ENCODE data around the gene ITGA11. TPM values are rescaled to one million over a fixed set of nuclear protein-coding genes. Genes with fewer than 3 reads are reported as not detected.
A peak's percentile ranks its signal among the peaks of the same experiment; 100 is the strongest.

The ITGA11 gene
- total RNA-seq, 1 donor from 2014 or later: 193 TPM

GRCh38 chr15:68391121-68391520, 40.8 kb downstream of the ITGA11 start:
- FAIRE-seq: no peak
- H3K9ac ChIP-seq (ENCODE audit: low read length): no peak overlapping the region
- TF ChIP-seq CTCF (IDR thresholded peaks at IDR 0.05; ENCODE audit: insufficient read depth, low read depth, low read length) (no peak), EZH2 (IDR thresholded peaks at IDR 0.05; ENCODE audit: insufficient read depth, low read length) (no peak)
- H3K79me2 ChIP-seq (ENCODE audit: insufficient read depth, low read length): peaks cover 86% of the 10 kb centered on the region
- H3K4me1 ChIP-seq (ENCODE audit: insufficient read depth, low read length): peaks cover 30% of the 10 kb centered on the region
- Mint-ChIP-seq H3K27ac (ENCODE audit: unreplicated experiment) (no peak overlapping the region), H3K9me3 (ENCODE audit: unreplicated experiment) (peaks cover 13% of the 10 kb centered on the region), H3K4me3 (ENCODE audit: unreplicated experiment) (peak overlapping the region; percentile 47), H3K27me3 (ENCODE audit: low read depth, unreplicated experiment) (no peaks in the 10 kb centered on the region), H3K4me1 (ENCODE audit: low read depth, unreplicated experiment) (peaks cover 23% of the 10 kb centered on the region), H3K36me3 (ENCODE audit: low read depth, unreplicated experiment) (peaks cover 30% of the 10 kb centered on the region)
- H3K9me3 ChIP-seq (ENCODE audit: insufficient read depth, low read depth, low read length): no peaks in the 10 kb centered on the region
- no peaks in the 10 kb centered on the region for H3K36me3 ChIP-seq (ENCODE audit: insufficient read depth, low read length)
- no peak for DNase-seq (ENCODE audit: low read depth)
- H3K4me2 ChIP-seq (ENCODE audit: low read length): peak overlapping the region; percentile 51
- no peaks in the 10 kb centered on the region for H3K27me3 ChIP-seq (ENCODE audit: insufficient read depth, low read length)
- no peak overlapping the region for H2AFZ ChIP-seq (ENCODE audit: low read depth, low read length)
- peak overlapping the region; percentile 88 for H3K27ac ChIP-seq (ENCODE audit: low read depth, low read length)
- H3K4me3 ChIP-seq (ENCODE audit: insufficient read depth, low read depth, low read length): no peak overlapping the region
- H4K20me1 ChIP-seq (ENCODE audit: insufficient read depth, low read length): peaks cover 26% of the 10 kb centered on the region

DNA sequence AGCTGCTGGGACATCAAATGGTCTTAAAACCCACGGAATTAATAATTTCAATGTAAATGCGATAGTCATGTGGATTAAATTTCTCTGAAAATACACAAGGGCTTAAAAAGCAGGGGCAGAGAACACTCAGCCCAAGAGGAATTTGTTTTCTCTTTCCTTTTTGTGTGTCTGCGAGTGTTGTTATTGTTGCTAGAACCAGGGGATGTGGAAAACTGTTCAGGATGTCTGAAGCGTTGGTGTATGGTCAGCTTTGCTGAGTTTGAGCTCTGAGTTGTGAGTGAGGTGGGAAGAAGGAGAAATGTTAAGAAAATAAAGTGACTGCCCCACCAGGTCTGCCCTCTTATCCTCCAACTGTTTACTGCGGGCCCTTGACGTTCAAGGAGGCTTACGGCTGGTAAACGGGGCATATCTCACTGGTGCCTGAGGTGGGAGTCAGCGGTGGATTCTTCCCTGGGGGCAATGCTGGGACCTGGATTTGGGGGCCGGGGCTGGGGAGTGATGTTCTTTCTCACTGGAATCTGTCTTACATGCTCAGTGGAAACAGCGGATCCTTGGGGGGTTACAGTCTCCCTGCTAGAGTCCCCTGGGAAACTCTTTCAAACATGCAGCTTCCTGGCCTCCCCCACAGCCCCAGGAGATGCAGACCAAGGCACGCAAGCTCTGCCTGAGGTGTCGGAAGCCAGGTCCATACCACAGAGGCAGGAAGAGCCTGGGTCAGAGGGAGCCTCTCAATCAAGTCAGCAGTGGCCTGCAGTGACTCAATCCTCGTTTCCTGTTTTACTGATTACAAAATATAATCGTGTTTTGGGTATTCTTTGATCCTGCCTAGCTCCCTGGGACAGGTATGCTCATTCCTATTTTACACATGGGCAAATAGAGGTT, 41.8 kb downstream of the ITGA11 start:
- no peak for TF ChIP-seq EZH2 (IDR thresholded peaks at IDR 0.05; ENCODE audit: insufficient read depth, low read length)
- TF ChIP-seq CTCF (IDR thresholded peaks at IDR 0.05; ENCODE audit: insufficient read depth, low read depth, low read length): no peak
- no peak overlapping the region for H3K4me3 Mint-ChIP-seq (ENCODE audit: unreplicated experiment)

More for the DNA sequence above, 41.8 kb downstream of the ITGA11 start:
- Mint-ChIP-seq H3K4me1 (ENCODE audit: low read depth, unreplicated experiment) (peaks cover 26% of the 10 kb centered on the region), H3K27ac (ENCODE audit: unreplicated experiment) (peak overlapping the region; percentile 49), H3K36me3 (ENCODE audit: low read depth, unreplicated experiment) (peaks cover 35% of the 10 kb centered on the region), H3K27me3 (ENCODE audit: low read depth, unreplicated experiment) (no peaks in the 10 kb centered on the region), H3K9me3 (ENCODE audit: unreplicated experiment) (peaks cover 13% of the 10 kb centered on the region)
- Histone ChIP-seq H3K4me2 (ENCODE audit: low read length) (peak overlapping the region; percentile 51), H3K4me1 (ENCODE audit: insufficient read depth, low read length) (peaks cover 32% of the 10 kb centered on the region), H3K27me3 (ENCODE audit: insufficient read depth, low read length) (no peaks in the 10 kb centered on the region), H3K9ac (ENCODE audit: low read length) (peak overlapping the region; percentile 70), H3K9me3 (ENCODE audit: insufficient read depth, low read depth, low read length) (no peaks in the 10 kb centered on the region), H3K27ac (ENCODE audit: low read depth, low read length) (peak overlapping the region; percentile 88), H3K4me3 (ENCODE audit: insufficient read depth, low read depth, low read length) (no peak overlapping the region), H3K79me2 (ENCODE audit: insufficient read depth, low read length) (peaks cover 86% of the 10 kb centered on the region), H3K36me3 (ENCODE audit: insufficient read depth, low read length) (no peaks in the 10 kb centered on the region), H4K20me1 (ENCODE audit: insufficient read depth, low read length) (peaks cover 19% of the 10 kb centered on the region), H2AFZ (ENCODE audit: low read depth, low read length) (no peak overlapping the region)
- DNase-seq (ENCODE audit: low read depth) (peak; percentile 87), FAIRE-seq (peak; percentile 9)
